ENCODE results near the gene INTS11. TPM values are rescaled to one million over a fixed set of nuclear protein-coding genes. Genes with fewer than 3 reads are reported as not detected.

INTS11 gene
- total RNA-seq, 2 experiments from 2014 or later, result 111 to 113 TPM

- peaks cover 5% of the 10 kb centered on the region for H3K4me1 Mint-ChIP-seq
- peaks cover 19% of the 10 kb centered on the region for H3K27me3 Mint-ChIP-seq
- peak within 1 kb of the TSS; percentile 80 for H3K4me3 Mint-ChIP-seq
- H3K27ac Mint-ChIP-seq, result no peak within 1 kb of the TSS
- peak; percentile 78 for DNase-seq
- no peaks in the 10 kb centered on the region for H3K9me3 Mint-ChIP-seq
- no peaks in the 10 kb centered on the region for H3K36me3 Mint-ChIP-seq
Observed at GRCh38 chr1:1349256-1350012, 25.0 kb upstream of the INTS11 start, which contains the start of gene DVL1. DVL1 (minus strand) TSS chr1:1349418; CDS start chr1:1349065, 353 bp downstream.

- Mint-ChIP-seq H3K4me3 (peak overlapping the region; percentile 80), H3K36me3 (no peaks in the 10 kb centered on the region), H3K4me1 (peaks cover 5% of the 10 kb centered on the region), H3K9me3 (no peaks in the 10 kb centered on the region), H3K27ac (no peak overlapping the region), H3K27me3 (peaks cover 13% of the 10 kb centered on the region)
- no peak for DNase-seq
Observed at GRCh38 chr1:1348420-1349255, 24.2 kb upstream of the INTS11 start.

- H3K36me3 Mint-ChIP-seq, result no peaks in the 10 kb centered on the region
- no peak overlapping the region for H3K27ac Mint-ChIP-seq
- H3K4me1 Mint-ChIP-seq, result peaks cover 5% of the 10 kb centered on the region
- no peak for DNase-seq
- no peaks in the 10 kb centered on the region for H3K9me3 Mint-ChIP-seq
- peaks cover 5% of the 10 kb centered on the region for H3K27me3 Mint-ChIP-seq
- H3K4me3 Mint-ChIP-seq, result peak overlapping the region; percentile 80
Observed at GRCh38 chr1:1347663-1348419, 23.4 kb upstream of the INTS11 start.

- H3K27me3 Mint-ChIP-seq, result no peaks in the 10 kb centered on the region
- H3K9me3 Mint-ChIP-seq, result no peaks in the 10 kb centered on the region
- DNase-seq, result no peak
- no peaks in the 10 kb centered on the region for H3K36me3 Mint-ChIP-seq
- H3K4me1 Mint-ChIP-seq, result peaks cover 5% of the 10 kb centered on the region
- H3K27ac Mint-ChIP-seq, result no peak overlapping the region
- H3K4me3 Mint-ChIP-seq, result peak overlapping the region; percentile 43
Observed at GRCh38 chr1:1347026-1347595, 22.7 kb upstream of the INTS11 start.

DNA sequence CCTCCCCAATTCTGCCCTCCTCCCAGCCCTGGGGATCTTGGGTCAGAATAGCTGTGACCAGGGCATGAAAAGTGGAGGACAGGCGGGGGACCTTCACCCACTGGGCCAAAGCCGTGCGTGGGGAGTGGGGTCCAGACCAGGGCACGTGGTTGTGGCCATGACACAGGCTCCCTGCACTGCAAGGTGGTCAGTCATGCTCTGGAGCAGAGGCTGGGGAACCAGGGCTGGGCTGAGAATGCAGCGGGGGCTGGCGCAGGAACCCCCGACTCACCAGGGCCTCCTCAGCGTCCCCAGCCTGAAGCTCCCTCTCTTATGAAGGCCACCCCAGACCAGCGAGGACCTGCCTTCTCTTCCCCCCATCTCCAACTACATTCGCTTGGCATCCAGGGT, 22.0 kb upstream of the INTS11 start:
- H3K27ac Mint-ChIP-seq, result no peak overlapping the region
- no peak for DNase-seq
- no peaks in the 10 kb centered on the region for H3K36me3 Mint-ChIP-seq
- no peaks in the 10 kb centered on the region for H3K27me3 Mint-ChIP-seq
- H3K4me1 Mint-ChIP-seq, result peaks cover 5% of the 10 kb centered on the region
- H3K4me3 Mint-ChIP-seq, result no peak overlapping the region
- no peaks in the 10 kb centered on the region for H3K9me3 Mint-ChIP-seq

DNA sequence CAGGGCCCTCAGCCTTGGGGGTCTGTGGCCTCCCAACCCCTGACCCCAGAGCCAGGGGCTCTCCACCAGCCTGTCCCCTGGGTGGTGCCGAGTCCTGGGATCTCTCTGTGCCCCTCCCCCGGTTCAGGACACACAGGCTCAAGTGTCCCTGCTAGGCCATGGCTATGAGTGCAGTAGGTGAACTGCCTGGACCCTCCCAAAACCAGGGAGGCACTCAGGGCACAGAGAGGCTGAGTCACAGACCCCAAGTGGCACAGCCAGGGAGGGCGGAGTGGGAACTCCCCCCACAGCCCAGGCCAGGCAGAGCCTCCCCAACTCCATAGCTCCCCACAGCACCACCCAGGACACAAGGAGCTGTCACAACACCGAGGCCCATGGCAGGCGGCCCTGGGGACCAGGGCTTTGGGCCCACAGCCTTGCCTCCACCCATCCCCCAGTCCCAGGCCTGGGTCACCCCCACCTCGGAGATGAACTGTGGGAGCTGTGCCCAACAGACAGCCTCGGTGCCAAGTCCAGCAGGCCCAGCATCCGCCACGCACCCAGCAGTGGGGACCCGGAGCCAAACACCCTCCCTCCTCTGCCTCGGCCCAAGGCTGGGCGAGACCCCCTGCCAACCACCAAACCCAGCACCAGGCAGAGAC, 21.5 kb upstream of the INTS11 start:
- no peaks in the 10 kb centered on the region for H3K27me3 Mint-ChIP-seq
- no peak for DNase-seq
- no peak overlapping the region for H3K4me3 Mint-ChIP-seq
- H3K4me1 Mint-ChIP-seq, result peaks cover 5% of the 10 kb centered on the region
- no peak overlapping the region for H3K27ac Mint-ChIP-seq
- H3K36me3 Mint-ChIP-seq, result peaks cover 4% of the 10 kb centered on the region
- peaks cover 1% of the 10 kb centered on the region for H3K9me3 Mint-ChIP-seq

DNA sequence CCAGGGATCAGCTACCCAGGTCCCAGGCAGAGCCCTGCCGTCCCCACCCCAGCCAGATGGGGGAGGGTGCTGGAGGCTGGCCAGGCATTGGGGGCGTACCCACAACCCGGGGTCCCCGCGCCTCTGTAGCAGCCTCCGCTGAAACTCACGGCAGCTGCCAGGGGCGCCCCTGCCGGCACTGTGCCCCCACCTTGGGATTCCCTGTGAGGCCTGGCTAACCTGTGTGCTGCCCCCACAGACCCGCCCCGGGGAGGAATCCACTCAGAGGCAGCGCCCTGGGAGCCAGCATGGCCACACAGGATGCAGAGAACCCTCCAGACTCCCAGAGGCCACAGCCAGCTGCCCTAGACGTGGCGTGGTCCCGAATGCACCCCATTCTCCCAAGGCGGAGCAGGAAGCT, 20.9 kb upstream of the INTS11 start:
- H3K27me3 Mint-ChIP-seq, result no peaks in the 10 kb centered on the region

GRCh38 chr1:1344655-1345361, 20.3 kb upstream of the INTS11 start:
- Mint-ChIP-seq H3K4me1 (peaks cover 5% of the 10 kb centered on the region), H3K4me3 (no peak overlapping the region), H3K27me3 (no peaks in the 10 kb centered on the region), H3K27ac (no peak overlapping the region), H3K36me3 (peaks cover 11% of the 10 kb centered on the region), H3K9me3 (peaks cover 1% of the 10 kb centered on the region)
- DNase-seq, result peak; percentile 55

More for the DNA sequence above, 20.9 kb upstream of the INTS11 start:
- H3K9me3 Mint-ChIP-seq, result peaks cover 1% of the 10 kb centered on the region
- H3K27ac Mint-ChIP-seq, result no peak overlapping the region
- no peak for DNase-seq
- H3K4me1 Mint-ChIP-seq, result peaks cover 5% of the 10 kb centered on the region
- peaks cover 10% of the 10 kb centered on the region for H3K36me3 Mint-ChIP-seq
- H3K4me3 Mint-ChIP-seq, result no peak overlapping the region

- no peak overlapping the region for H3K4me3 Mint-ChIP-seq
- peaks cover 11% of the 10 kb centered on the region for H3K36me3 Mint-ChIP-seq
Observed at GRCh38 chr1:1343811-1344421, 19.5 kb upstream of the INTS11 start.

GRCh38 chr1:1342584-1343115, 18.2 kb upstream of the INTS11 start:
- H3K27ac Mint-ChIP-seq, result no peak overlapping the region
- peaks cover 1% of the 10 kb centered on the region for H3K9me3 Mint-ChIP-seq
- H3K4me3 Mint-ChIP-seq, result no peak overlapping the region
- H3K36me3 Mint-ChIP-seq, result peaks cover 11% of the 10 kb centered on the region
- no peaks in the 10 kb centered on the region for H3K27me3 Mint-ChIP-seq
- peaks cover 5% of the 10 kb centered on the region for H3K4me1 Mint-ChIP-seq
- DNase-seq, result no peak

More at GRCh38 chr1:1343811-1344421, 19.5 kb upstream of the INTS11 start:
- Mint-ChIP-seq H3K27ac (no peak overlapping the region), H3K9me3 (peaks cover 1% of the 10 kb centered on the region), H3K4me1 (peaks cover 5% of the 10 kb centered on the region), H3K27me3 (no peaks in the 10 kb centered on the region)
- no peak for DNase-seq

DNA sequence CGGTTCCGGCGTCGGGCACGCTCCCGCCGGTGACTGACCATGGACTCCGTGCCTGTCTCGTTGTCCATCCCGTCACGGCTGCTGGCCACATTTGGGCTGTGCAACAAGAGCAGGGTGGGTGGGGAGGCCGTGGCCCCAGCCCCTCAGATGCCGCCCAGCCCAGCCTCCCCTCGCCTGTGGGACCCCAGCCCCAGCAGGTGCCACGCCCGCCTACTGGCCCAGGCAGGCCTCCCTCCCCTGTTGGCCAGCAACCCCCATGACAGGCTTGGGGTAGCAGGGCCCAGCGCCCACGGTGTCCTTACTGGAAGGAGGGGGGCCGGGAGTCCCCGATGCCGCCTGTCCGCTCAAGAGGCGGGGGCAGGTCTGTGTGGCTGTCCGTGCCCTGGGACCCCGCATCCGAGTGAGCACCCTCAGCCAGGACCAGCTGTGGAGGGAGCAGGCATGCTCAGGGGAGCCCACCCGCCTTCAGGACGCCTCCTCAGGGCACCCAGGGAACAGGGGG, 17.7 kb upstream of the INTS11 start:
- H3K4me3 Mint-ChIP-seq, result no peak overlapping the region
- DNase-seq, result no peak
- no peaks in the 10 kb centered on the region for H3K27me3 Mint-ChIP-seq
- peaks cover 1% of the 10 kb centered on the region for H3K9me3 Mint-ChIP-seq
- peaks cover 11% of the 10 kb centered on the region for H3K36me3 Mint-ChIP-seq
- H3K27ac Mint-ChIP-seq, result no peak overlapping the region
- H3K4me1 Mint-ChIP-seq, result peaks cover 2% of the 10 kb centered on the region

- Mint-ChIP-seq H3K9me3 (peaks cover 1% of the 10 kb centered on the region), H3K4me3 (no peak overlapping the region), H3K27ac (no peak overlapping the region), H3K4me1 (no peaks in the 10 kb centered on the region), H3K36me3 (peaks cover 11% of the 10 kb centered on the region), H3K27me3 (no peaks in the 10 kb centered on the region)
- no peak for DNase-seq
Observed at GRCh38 chr1:1341549-1342021, 17.1 kb upstream of the INTS11 start.

All from activated naive CD8-positive, alpha-beta T cell treated with anti-CD3 and anti-CD28 coated beads for 36 hours (primary cell).